HEK293 (cell line): ENCODE results near the gene NPR3.

Source experiments
- CTCF ChIA-PET: fragments of 350-600 bp; formaldehyde crosslinking; extraction: SDS; loops from one replicate; lab custom pipeline; 2021; ENCODE audit warnings: antibody characterized with exemption; lab: Yijun Ruan, JAX
- POLR2A ChIA-PET: fragments of 300-600 bp; formaldehyde crosslinking; extraction: SDS; loops from one replicate; lab custom pipeline; 2020; ENCODE audit warnings: antibody characterized with exemption, inconsistent platforms; lab: Yijun Ruan, JAX
- H3K27ac ChIP-seq: fragments of 200-500 bp; sonication (Bioruptor generic); 2 replicates; pipeline ENCODE4 v1.5.1; 2014; ENCODE audit warnings: low read depth, low read length, control low read depth, inconsistent platforms; ENCODE audit errors: extremely low read depth
- H3K36me3 ChIP-seq, 2 experiments: fragments of 200-500 bp in 1 of 2; sonication (Bioruptor generic) in 1 of 2; 1 replicate in 1 of 2; 2 replicates in 1 of 2; pipeline ENCODE4 v1.5.1; 2014 to 2017; ENCODE audit warnings: inconsistent platforms in 2 of 2, low read length in 2 of 2; ENCODE audit not compliant: control insufficient read depth in 2 of 2, insufficient read depth in 1 of 2
- H3K4me1 ChIP-seq: fragments of 200-500 bp; sonication (Bioruptor generic); 2 replicates; pipeline ENCODE4 v1.5.1; 2014; ENCODE audit warnings: mild to moderate bottlenecking, low read length, inconsistent platforms; ENCODE audit not compliant: control insufficient read depth, insufficient read depth
- H3K4me3 ChIP-seq: 2 replicates; pipeline ENCODE4 v1.5.1; 2011; ENCODE audit warnings: low read depth, mild to moderate bottlenecking, control low read depth, low read length, moderate library complexity
- H3K9me3 ChIP-seq: fragments of 200-500 bp; sonication (Bioruptor generic); 2 replicates; pipeline ENCODE4 v1.5.1; 2014; ENCODE audit warnings: low read depth, low read length, inconsistent platforms; ENCODE audit not compliant: control insufficient read depth, insufficient read depth
- GLI4 ChIP-seq: fragments of 450-650 bp; formaldehyde crosslinking; IDR thresholded peaks from 2 replicates; pipeline ENCODE4 v1.5.1; 2016; ENCODE audit warnings: missing biosample characterization, missing genetic modification characterization
- KLF1 ChIP-seq: fragments of 450-650 bp; formaldehyde crosslinking; IDR thresholded peaks from 2 replicates; pipeline ENCODE4 v1.5.1; 2016; ENCODE audit warnings: missing biosample characterization, missing genetic modification characterization
- SP2 ChIP-seq: fragments of 450-650 bp; formaldehyde crosslinking; IDR thresholded peaks from 2 replicates; pipeline ENCODE4 v1.5.1; 2016; ENCODE audit warnings: missing biosample characterization, missing genetic modification characterization
- ZBTB17 ChIP-seq: fragments of 450-650 bp; formaldehyde crosslinking; IDR thresholded peaks from 2 replicates; pipeline ENCODE4 v1.5.1; 2016; ENCODE audit warnings: missing biosample characterization, missing genetic modification characterization
- ZBTB21 ChIP-seq: fragments of 450-650 bp; formaldehyde crosslinking; IDR thresholded peaks from 2 replicates; pipeline ENCODE4 v1.5.1; 2017; ENCODE audit warnings: missing biosample characterization, missing genetic modification characterization
- ZNF10 ChIP-seq: fragments of 450-650 bp; formaldehyde crosslinking; IDR thresholded peaks from 2 replicates; pipeline ENCODE4 v1.5.1; 2017; ENCODE audit warnings: missing biosample characterization, missing genetic modification characterization
- ZNF132 ChIP-seq: fragments of 450-650 bp; formaldehyde crosslinking; IDR thresholded peaks from 2 replicates; pipeline ENCODE4 v1.5.1; 2017; ENCODE audit warnings: missing biosample characterization, missing genetic modification characterization, borderline replicate concordance
- ZNF221 ChIP-seq: fragments of 450-650 bp; formaldehyde crosslinking; IDR thresholded peaks from 2 replicates; pipeline ENCODE4 v1.5.1; 2017; ENCODE audit warnings: missing biosample characterization, missing genetic modification characterization, borderline replicate concordance
- ZNF23 ChIP-seq: fragments of 450-650 bp; formaldehyde crosslinking; IDR thresholded peaks from 2 replicates; pipeline ENCODE4 v1.5.1; 2016; ENCODE audit warnings: missing biosample characterization, missing genetic modification characterization, borderline replicate concordance
- ZNF350 ChIP-seq: fragments of 450-650 bp; formaldehyde crosslinking; IDR thresholded peaks from 2 replicates; pipeline ENCODE4 v1.5.0; 2017; ENCODE audit warnings: missing biosample characterization, mild to moderate bottlenecking, missing genetic modification characterization
- ZNF391 ChIP-seq: fragments of 450-650 bp; formaldehyde crosslinking; IDR thresholded peaks from 2 replicates; pipeline ENCODE4 v1.5.1; 2016; ENCODE audit warnings: low read depth, missing biosample characterization, missing genetic modification characterization, borderline replicate concordance
- ZNF585B ChIP-seq: fragments of 450-650 bp; formaldehyde crosslinking; IDR thresholded peaks from 2 replicates; pipeline ENCODE4 v1.5.1; 2016; ENCODE audit warnings: missing biosample characterization, missing genetic modification characterization
- TF ChIP-seq, protein P1 (sequence below): fragments of 450-650 bp; formaldehyde crosslinking; IDR thresholded peaks from 2 replicates; pipeline ENCODE4 v1.5.1; 2017; ENCODE audit warnings: missing biosample characterization, missing genetic modification characterization
- TF ChIP-seq, protein P2 (sequence below): fragments of 450-650 bp; formaldehyde crosslinking; IDR thresholded peaks from 2 replicates; pipeline ENCODE4 v1.5.1; 2017; ENCODE audit warnings: missing biosample characterization, missing genetic modification characterization
- TF ChIP-seq, protein P3 (sequence below): fragments of 450-650 bp; formaldehyde crosslinking; IDR thresholded peaks from 2 replicates; pipeline ENCODE4 v1.5.1; 2016; ENCODE audit warnings: missing biosample characterization, missing genetic modification characterization
- TF ChIP-seq, protein P4 (sequence below): fragments of 450-650 bp; formaldehyde crosslinking; IDR thresholded peaks from 2 replicates; pipeline ENCODE4 v1.5.1; 2016; ENCODE audit warnings: missing biosample characterization, missing genetic modification characterization
- TF ChIP-seq, protein P5 (sequence below): fragments of 450-650 bp; formaldehyde crosslinking; IDR thresholded peaks from 2 replicates; pipeline ENCODE4 v1.5.1; 2016; ENCODE audit warnings: missing biosample characterization, missing genetic modification characterization

Gene NPR3

DNA sequence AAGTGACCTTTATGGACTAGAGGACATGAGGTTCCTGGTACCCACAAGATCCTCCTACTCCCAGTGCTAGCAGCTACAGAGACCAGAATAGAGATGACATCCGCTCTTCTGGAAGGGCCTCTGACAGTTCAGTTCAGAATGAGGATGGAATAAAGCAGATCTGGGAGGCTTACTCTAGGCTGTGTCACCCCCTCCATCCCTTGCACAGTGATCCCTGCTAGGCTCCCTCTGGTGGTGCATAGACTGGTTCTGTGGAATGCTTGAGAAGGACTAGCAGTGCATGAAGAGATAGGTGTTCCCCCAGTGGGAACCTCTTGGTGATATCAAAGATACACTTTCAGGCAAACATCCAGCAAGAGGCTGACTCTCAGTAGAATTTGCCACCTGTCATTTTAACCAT is 83.0 kb downstream of the NPR3 start:
- CTCF ChIA-PET, result no interaction called here
- Histone ChIP-seq H3K36me3 (no peaks in the 10 kb centered on the region), H3K4me1 (no peaks in the 10 kb centered on the region), H3K4me3 (no peak overlapping the region), H3K9me3 (no peaks in the 10 kb centered on the region), H3K27ac (no peak overlapping the region)
- POLR2A ChIA-PET, result no interaction called here
- TF ChIP-seq ZBTB21 (tag by site-specific recombination), result no peak
- TF ChIP-seq, protein P1, sequence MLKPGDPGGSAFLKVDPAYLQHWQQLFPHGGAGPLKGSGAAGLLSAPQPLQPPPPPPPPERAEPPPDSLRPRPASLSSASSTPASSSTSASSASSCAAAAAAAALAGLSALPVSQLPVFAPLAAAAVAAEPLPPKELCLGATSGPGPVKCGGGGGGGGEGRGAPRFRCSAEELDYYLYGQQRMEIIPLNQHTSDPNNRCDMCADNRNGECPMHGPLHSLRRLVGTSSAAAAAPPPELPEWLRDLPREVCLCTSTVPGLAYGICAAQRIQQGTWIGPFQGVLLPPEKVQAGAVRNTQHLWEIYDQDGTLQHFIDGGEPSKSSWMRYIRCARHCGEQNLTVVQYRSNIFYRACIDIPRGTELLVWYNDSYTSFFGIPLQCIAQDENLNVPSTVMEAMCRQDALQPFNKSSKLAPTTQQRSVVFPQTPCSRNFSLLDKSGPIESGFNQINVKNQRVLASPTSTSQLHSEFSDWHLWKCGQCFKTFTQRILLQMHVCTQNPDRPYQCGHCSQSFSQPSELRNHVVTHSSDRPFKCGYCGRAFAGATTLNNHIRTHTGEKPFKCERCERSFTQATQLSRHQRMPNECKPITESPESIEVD, result no peak
- no peak for TF ChIP-seq ZNF350 (tag by site-specific recombination)
- TF ChIP-seq ZNF23 (tag by site-specific recombination), result no peak
- TF ChIP-seq ZNF391, result no peak
- TF ChIP-seq, protein P2, sequence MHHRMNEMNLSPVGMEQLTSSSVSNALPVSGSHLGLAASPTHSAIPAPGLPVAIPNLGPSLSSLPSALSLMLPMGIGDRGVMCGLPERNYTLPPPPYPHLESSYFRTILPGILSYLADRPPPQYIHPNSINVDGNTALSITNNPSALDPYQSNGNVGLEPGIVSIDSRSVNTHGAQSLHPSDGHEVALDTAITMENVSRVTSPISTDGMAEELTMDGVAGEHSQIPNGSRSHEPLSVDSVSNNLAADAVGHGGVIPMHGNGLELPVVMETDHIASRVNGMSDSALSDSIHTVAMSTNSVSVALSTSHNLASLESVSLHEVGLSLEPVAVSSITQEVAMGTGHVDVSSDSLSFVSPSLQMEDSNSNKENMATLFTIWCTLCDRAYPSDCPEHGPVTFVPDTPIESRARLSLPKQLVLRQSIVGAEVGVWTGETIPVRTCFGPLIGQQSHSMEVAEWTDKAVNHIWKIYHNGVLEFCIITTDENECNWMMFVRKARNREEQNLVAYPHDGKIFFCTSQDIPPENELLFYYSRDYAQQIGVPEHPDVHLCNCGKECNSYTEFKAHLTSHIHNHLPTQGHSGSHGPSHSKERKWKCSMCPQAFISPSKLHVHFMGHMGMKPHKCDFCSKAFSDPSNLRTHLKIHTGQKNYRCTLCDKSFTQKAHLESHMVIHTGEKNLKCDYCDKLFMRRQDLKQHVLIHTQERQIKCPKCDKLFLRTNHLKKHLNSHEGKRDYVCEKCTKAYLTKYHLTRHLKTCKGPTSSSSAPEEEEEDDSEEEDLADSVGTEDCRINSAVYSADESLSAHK (tag by site-specific recombination), result no peak
- TF ChIP-seq GLI4 (tag by site-specific recombination), result no peak

DNA sequence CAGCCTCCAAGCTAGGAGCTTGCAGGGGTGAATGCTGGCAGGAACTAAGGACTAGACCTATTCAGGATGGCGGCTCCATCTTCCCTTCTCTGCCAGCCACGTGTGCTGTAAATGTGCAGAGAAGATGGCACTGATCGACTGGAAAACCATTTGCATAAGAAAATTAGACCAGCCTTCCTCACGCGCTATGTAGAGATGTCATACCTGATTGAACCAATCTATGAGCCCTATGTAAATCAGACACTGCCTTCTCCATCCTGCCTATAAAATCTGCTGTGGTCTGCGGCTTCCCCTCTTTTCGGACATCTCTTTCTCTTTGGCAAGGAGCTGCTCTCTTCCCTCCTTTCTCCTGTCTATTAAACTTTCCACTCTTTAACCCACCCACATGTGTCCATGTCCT is 91.6 kb downstream of the NPR3 start:
- CTCF ChIA-PET, result no interaction called here
- Histone ChIP-seq H3K36me3 (no peaks in the 10 kb centered on the region), H3K4me3 (no peak overlapping the region), H3K27ac (no peak overlapping the region), H3K9me3 (no peaks in the 10 kb centered on the region), H3K4me1 (no peaks in the 10 kb centered on the region)
- TF ChIP-seq ZNF221 (tag by site-specific recombination) (no peak), ZBTB17 (tag by site-specific recombination) (no peak), ZNF10 (tag by site-specific recombination) (no peak), SP2 (no peak), ZNF132 (no peak), ZNF585B (tag by site-specific recombination) (no peak), KLF1 (tag by site-specific recombination) (no peak)
- TF ChIP-seq, protein P3, sequence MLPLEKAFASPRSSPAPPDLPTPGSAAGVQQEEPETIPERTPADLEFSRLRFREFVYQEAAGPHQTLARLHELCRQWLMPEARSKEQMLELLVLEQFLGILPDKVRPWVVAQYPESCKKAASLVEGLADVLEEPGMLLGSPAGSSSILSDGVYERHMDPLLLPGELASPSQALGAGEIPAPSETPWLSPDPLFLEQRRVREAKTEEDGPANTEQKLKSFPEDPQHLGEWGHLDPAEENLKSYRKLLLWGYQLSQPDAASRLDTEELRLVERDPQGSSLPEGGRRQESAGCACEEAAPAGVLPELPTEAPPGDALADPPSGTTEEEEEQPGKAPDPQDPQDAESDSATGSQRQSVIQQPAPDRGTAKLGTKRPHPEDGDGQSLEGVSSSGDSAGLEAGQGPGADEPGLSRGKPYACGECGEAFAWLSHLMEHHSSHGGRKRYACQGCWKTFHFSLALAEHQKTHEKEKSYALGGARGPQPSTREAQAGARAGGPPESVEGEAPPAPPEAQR, result no peak
- TF ChIP-seq, protein P4, sequence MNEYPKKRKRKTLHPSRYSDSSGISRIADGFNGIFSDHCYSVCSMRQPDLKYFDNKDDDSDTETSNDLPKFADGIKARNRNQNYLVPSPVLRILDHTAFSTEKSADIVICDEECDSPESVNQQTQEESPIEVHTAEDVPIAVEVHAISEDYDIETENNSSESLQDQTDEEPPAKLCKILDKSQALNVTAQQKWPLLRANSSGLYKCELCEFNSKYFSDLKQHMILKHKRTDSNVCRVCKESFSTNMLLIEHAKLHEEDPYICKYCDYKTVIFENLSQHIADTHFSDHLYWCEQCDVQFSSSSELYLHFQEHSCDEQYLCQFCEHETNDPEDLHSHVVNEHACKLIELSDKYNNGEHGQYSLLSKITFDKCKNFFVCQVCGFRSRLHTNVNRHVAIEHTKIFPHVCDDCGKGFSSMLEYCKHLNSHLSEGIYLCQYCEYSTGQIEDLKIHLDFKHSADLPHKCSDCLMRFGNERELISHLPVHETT (tag by site-specific recombination), result no peak
- TF ChIP-seq, protein P5, sequence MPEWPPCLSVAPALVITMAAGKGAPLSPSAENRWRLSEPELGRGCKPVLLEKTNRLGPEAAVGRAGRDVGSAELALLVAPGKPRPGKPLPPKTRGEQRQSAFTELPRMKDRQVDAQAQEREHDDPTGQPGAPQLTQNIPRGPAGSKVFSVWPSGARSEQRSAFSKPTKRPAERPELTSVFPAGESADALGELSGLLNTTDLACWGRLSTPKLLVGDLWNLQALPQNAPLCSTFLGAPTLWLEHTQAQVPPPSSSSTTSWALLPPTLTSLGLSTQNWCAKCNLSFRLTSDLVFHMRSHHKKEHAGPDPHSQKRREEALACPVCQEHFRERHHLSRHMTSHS (tag by site-specific recombination), result no peak
- POLR2A ChIA-PET, result no interaction called here
